DND-41 (cell line): ENCODE data around the gene CSTB.

Source experiments
- ATAC-seq: fragments of 200-7000 bp; cut with Tn5 transposase; 3 replicates; pipeline ENCODE4 v1.9.1; 2021; ENCODE audit warnings: low read depth; ENCODE audit not compliant: insufficient read depth
- DNase-seq: peaks from one replicate; pipeline ENCODE4 v3.0.0-alpha.2; 2020
- H2AFZ ChIP-seq: 2 replicates; pipeline ENCODE4 v1.6.0; 2012; ENCODE audit warnings: low read depth, low read length
- H3K27ac ChIP-seq: 2 replicates; pipeline ENCODE4 v1.5.1; 2012; ENCODE audit warnings: low read length, inconsistent platforms
- H3K27me3 ChIP-seq: fragments of 200-600 bp; sonication (generic); 2 replicates; pipeline ENCODE4 v1.6.0; 2012; ENCODE audit warnings: low read length, mild to moderate bottlenecking, inconsistent platforms; ENCODE audit not compliant: insufficient read depth, poor library complexity
- H3K36me3 ChIP-seq: 2 replicates; pipeline ENCODE4 v1.5.1; 2012; ENCODE audit warnings: low read length, inconsistent platforms; ENCODE audit not compliant: insufficient read depth
- H3K4me1 ChIP-seq: 2 replicates; pipeline ENCODE4 v1.5.1; 2012; ENCODE audit warnings: mild to moderate bottlenecking, low read length; ENCODE audit not compliant: insufficient read depth
- H3K4me2 ChIP-seq: 2 replicates; pipeline ENCODE4 v1.6.0; 2012; ENCODE audit warnings: mild to moderate bottlenecking, moderate library complexity, low read length, inconsistent platforms; ENCODE audit not compliant: insufficient read depth
- H3K4me3 ChIP-seq, 2 experiments: fragments of 200-600 bp in 1 of 2; shearing (Covaris generic) in 1 of 2; 2 replicates each; pipeline ENCODE4 v1.5.1; 2012 to 2016; ENCODE audit warnings: inconsistent platforms in 2 of 2, low read length in 2 of 2, mild to moderate bottlenecking in 2 of 2, low read depth in 1 of 2, moderate library complexity in 1 of 2
- H3K79me2 ChIP-seq: 2 replicates; pipeline ENCODE4 v1.6.0; 2012; ENCODE audit warnings: low read length, inconsistent platforms; ENCODE audit not compliant: insufficient read depth
- H3K9ac ChIP-seq: 2 replicates; pipeline ENCODE4 v1.6.0; 2012; ENCODE audit warnings: low read depth, mild to moderate bottlenecking, inconsistent platforms, low read length, moderate library complexity
- H3K9me3 ChIP-seq: 2 replicates; pipeline ENCODE4 v1.5.1; 2012; ENCODE audit warnings: low read length, moderate library complexity, mild to moderate bottlenecking, inconsistent platforms; ENCODE audit not compliant: insufficient read depth, severe bottlenecking
- H4K20me1 ChIP-seq: 2 replicates; pipeline ENCODE4 v1.6.0; 2012; ENCODE audit warnings: low read length; ENCODE audit not compliant: insufficient read depth
- CTCF ChIP-seq: IDR thresholded peaks from 2 replicates; pipeline ENCODE4 v1.5.1; 2012; ENCODE audit warnings: borderline replicate concordance, low read length, moderate library complexity, mild to moderate bottlenecking; ENCODE audit not compliant: poor library complexity, severe bottlenecking; ENCODE audit errors: extremely low read depth
- EZH2 ChIP-seq: IDR thresholded peaks from 3 replicates; pipeline ENCODE4 v1.6.1; 2012; ENCODE audit warnings: borderline replicate concordance, low read depth, mild to moderate bottlenecking, moderate library complexity, low read length, inconsistent platforms; ENCODE audit not compliant: severe bottlenecking

Gene CSTB

GRCh38 chr21:43799301-43799840 is 23.3 kb upstream of the CSTB start:
- no peak overlapping the region for H3K4me3 ChIP-seq
- TF ChIP-seq EZH2 (no peak), CTCF (no peak)
- peaks cover 5% of the 10 kb centered on the region; the same call in 1 of the 2 replicates for H3K79me2 ChIP-seq
- no peak overlapping the region for H3K4me2 ChIP-seq
- H3K9ac ChIP-seq: no peak overlapping the region
- H4K20me1 ChIP-seq: peaks cover 47% of the 10 kb centered on the region
- no peak overlapping the region for H3K27ac ChIP-seq
- no peaks in the 10 kb centered on the region for H3K27me3 ChIP-seq
- peaks cover 98% of the 10 kb centered on the region for H3K36me3 ChIP-seq
- DNase-seq: no peak
- H3K4me1 ChIP-seq: no peaks in the 10 kb centered on the region
- H3K9me3 ChIP-seq: no peaks in the 10 kb centered on the region
- ATAC-seq: no peak
- H2AFZ ChIP-seq: no peak overlapping the region

GRCh38 chr21:43797925-43798715 is 22.0 kb upstream of the CSTB start:
- Histone ChIP-seq H4K20me1 (peaks cover 52% of the 10 kb centered on the region), H3K4me1 (no peaks in the 10 kb centered on the region)
- TF ChIP-seq EZH2 (no peak), CTCF (no peak)

GRCh38 chr21:43797415-43797814 is 21.3 kb upstream of the CSTB start:
- Histone ChIP-seq H3K9ac (no peak overlapping the region), H3K4me2 (no peak overlapping the region), H3K27ac (no peak overlapping the region), H2AFZ (no peak overlapping the region), H3K4me1 (no peaks in the 10 kb centered on the region), H3K27me3 (no peaks in the 10 kb centered on the region), H4K20me1 (peaks cover 47% of the 10 kb centered on the region), H3K36me3 (peaks cover 98% of the 10 kb centered on the region), H3K9me3 (no peaks in the 10 kb centered on the region), H3K4me3 (no peak overlapping the region), H3K79me2 (peaks cover 24% of the 10 kb centered on the region)
- ATAC-seq (no peak), DNase-seq (no peak)
- TF ChIP-seq CTCF (no peak), EZH2 (no peak)

More at GRCh38 chr21:43797925-43798715, 22.0 kb upstream of the CSTB start:
- H3K4me3 ChIP-seq: no peak overlapping the region
- DNase-seq (no peak), ATAC-seq (no peak)
- H3K9me3 ChIP-seq: no peaks in the 10 kb centered on the region
- peaks cover 98% of the 10 kb centered on the region for H3K36me3 ChIP-seq
- no peak overlapping the region for H3K9ac ChIP-seq
- no peak overlapping the region for H3K27ac ChIP-seq
- no peak overlapping the region for H2AFZ ChIP-seq
- no peaks in the 10 kb centered on the region for H3K27me3 ChIP-seq
- H3K79me2 ChIP-seq: peaks cover 16% of the 10 kb centered on the region
- no peak overlapping the region for H3K4me2 ChIP-seq
